Measurements from ENCODE around the gene CYP4F3.

CYP4F3 gene

DNA sequence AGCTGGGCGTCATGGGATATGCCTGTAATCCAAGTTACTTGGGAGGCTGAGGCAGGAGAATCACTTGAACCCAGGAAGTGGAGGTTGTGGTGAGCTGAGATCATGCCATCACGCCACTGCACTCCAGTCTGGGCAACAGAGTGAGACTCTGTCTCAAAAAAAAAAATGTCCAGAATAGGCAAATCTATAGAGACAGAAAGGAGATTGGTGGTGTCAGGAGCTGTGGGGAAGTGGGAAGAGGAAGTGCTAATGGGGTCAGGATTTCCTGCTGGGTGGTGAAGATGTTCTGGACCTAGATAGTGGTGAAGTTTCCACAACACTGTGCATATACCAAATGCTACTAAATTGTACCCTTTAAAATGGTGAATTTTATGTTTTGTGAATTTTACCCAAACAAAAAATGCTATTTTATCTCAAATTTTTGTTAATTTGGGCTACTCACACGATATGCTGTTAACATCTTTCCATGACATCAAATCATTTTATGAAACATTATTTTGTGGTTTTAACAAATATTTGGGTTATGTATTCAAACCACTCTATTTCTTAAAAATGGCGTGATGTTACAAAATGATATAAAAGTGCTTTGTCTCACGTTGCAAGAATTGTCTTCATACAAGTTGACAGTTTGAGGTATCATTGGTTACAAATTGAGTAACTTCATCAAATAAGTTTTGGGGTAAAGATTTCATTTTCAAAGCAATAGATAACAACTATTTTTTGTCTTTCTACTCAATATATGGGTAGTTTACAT, 7.4 kb upstream of the CYP4F3 start:
- TF ChIP-seq, protein P1, sequence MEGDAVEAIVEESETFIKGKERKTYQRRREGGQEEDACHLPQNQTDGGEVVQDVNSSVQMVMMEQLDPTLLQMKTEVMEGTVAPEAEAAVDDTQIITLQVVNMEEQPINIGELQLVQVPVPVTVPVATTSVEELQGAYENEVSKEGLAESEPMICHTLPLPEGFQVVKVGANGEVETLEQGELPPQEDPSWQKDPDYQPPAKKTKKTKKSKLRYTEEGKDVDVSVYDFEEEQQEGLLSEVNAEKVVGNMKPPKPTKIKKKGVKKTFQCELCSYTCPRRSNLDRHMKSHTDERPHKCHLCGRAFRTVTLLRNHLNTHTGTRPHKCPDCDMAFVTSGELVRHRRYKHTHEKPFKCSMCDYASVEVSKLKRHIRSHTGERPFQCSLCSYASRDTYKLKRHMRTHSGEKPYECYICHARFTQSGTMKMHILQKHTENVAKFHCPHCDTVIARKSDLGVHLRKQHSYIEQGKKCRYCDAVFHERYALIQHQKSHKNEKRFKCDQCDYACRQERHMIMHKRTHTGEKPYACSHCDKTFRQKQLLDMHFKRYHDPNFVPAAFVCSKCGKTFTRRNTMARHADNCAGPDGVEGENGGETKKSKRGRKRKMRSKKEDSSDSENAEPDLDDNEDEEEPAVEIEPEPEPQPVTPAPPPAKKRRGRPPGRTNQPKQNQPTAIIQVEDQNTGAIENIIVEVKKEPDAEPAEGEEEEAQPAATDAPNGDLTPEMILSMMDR (IDR thresholded peaks at IDR 0.05; ENCODE audit: borderline replicate concordance, insufficient read depth, low read depth, low read length): no peak
- H3K4me3 ChIP-seq (ENCODE audit: low read depth, low read length): no peak overlapping the region

DNA sequence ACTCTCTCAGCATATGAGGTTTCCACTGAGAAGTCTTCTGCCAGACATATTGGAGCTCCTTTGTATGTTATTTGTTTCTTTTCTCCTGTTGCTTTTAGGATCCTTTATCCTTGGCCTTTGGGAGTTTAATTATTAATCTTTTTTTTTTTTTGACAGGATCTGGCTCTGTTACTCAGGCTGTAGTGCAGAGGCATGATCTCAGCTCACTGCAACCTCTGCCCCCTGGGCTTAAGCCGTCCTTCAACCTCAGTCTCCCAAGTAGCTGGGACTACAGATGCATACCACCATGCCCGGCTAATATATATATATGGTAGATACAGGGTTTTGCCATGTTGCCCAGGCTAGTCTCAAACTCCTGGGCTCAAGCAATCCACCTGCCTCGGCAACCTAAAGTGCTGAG, 6.6 kb upstream of the CYP4F3 start:
- H3K4me3 ChIP-seq (ENCODE audit: low read depth, low read length): no peak overlapping the region
- TF ChIP-seq, protein P1 (IDR thresholded peaks at IDR 0.05; ENCODE audit: borderline replicate concordance, insufficient read depth, low read depth, low read length): no peak

DNA sequence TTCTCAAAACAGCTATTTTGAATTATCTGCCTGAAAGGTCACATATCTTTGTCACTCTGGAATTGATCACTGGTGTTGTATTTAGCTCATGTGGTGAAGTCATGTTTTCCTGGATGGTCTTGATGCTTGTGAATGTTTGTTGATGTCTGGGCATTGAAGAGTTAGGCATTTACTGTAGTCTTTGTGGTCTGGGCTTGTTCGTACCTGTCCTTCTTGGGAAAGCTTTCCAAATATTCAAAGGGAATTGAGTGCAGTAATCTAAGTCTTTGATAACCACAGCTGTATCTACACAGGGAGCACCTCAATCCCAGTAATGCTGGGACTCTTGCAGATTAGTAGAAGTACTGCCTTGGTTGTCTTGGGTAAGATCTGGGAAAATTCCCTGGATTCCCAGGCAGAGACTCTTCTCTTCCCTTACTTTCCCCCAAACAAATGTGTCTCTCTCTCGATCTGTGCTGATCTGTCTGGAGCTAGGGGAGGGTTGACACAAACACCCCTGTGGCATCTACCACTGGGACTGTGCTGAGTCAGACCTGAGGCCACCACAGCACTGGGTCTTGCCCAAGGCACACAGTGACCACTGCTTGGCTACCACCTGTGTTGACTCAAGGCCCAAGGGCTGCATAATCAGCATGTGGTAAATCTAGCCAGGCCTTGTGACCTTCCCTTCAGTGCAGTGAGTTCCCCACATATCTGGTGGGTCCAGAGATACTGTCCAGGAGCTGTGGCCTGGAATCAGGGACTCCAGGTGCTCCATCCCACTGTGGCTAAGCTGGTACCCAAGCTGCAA, 5.5 kb upstream of the CYP4F3 start:
- TF ChIP-seq, protein P1 (IDR thresholded peaks at IDR 0.05; ENCODE audit: borderline replicate concordance, insufficient read depth, low read depth, low read length): no peak

DNA sequence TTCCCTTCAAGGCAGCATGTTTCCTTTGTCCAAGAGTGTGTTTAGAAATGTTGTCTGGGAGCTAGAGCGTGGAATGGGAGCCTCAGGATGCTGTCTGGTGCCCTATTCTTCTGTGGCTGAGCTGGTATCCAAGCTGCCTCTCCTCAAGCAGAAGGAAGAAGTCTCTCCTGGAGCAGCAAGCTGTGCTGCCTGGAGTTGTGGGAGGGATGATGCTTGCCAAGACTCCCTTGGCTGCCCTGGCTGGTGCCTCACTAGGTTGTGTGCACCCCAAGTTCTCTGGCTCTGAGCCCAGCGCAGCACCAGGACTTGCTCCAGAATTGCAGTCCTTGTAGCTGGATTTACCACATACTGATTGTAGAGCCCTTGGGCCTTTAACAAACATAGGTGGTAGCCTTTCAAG, 4.7 kb upstream of the CYP4F3 start:
- TF ChIP-seq, protein P1 (IDR thresholded peaks at IDR 0.05; ENCODE audit: borderline replicate concordance, insufficient read depth, low read depth, low read length): no peak
- H3K4me3 ChIP-seq (ENCODE audit: low read depth, low read length): no peak overlapping the region

More for the DNA sequence above, 5.5 kb upstream of the CYP4F3 start:
- H3K4me3 ChIP-seq (ENCODE audit: low read depth, low read length): no peak overlapping the region

DNA sequence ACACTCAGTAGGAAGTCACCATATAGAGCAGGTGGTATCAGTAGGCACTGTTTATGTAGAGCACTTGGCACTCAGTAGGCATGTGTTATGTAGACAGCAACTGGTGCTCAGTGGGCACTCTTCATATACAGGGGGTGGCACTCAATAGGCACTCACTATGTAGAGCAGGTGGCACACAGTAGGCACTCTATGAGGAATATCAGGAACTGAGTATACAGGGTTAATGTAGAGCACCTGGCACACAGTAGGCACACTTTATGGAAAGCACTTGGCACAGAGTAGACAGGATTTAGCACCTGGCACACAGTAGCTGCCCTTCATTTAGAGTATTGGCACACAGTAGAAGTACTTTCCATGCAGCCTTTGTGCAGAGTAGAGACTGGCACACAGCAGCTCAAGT, 1.1 kb upstream of the CYP4F3 start:
- TF ChIP-seq, protein P1 (IDR thresholded peaks at IDR 0.05; ENCODE audit: borderline replicate concordance, insufficient read depth, low read depth, low read length): no peak
- H3K4me3 ChIP-seq (ENCODE audit: low read depth, low read length): no peak overlapping the region

DNA sequence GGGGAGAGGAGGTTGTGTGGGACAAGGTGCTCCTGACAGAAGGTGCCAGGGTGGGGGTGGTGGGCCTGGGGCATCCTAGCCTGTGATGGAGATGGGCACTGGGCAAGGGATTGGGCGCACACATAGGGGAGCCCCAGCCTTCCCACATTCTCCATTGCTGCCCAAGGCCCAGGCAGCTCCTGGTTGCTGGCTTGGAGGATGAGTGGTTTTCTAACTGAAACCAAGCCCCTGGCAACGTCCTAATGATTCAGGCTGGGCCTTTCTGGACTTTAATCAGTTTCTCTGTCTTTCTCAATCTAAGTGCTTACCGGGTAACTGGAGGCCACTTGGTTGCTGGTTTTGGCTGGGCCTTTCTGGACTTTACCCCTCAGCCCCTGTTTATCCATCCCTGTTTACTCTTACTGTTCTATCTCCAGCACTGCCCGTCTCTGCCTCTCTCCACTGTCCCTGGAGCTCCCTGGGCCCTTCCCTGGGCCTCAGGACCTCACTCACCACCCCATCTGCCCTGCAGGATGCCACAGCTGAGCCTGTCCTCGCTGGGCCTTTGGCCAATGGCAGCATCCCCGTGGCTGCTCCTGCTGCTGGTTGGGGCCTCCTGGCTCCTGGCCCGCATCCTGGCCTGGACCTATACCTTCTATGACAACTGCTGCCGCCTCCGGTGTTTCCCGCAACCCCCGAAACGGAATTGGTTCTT, 354 bp downstream of the CYP4F3 start:
- H3K4me3 ChIP-seq (ENCODE audit: low read depth, low read length): no peak overlapping the region
- TF ChIP-seq, protein P1 (IDR thresholded peaks at IDR 0.05; ENCODE audit: borderline replicate concordance, insufficient read depth, low read depth, low read length): no peak
